HepG2 (cell line): ENCODE data around the gene RIMS3. TPM values are rescaled to one million over a fixed set of nuclear protein-coding genes. Genes with fewer than 3 reads are reported as not detected.

Experiments
- CEBPZ ChIP-seq: IDR thresholded peaks from 2 replicates; pipeline ENCODE4 v1.6.1; 2012; ENCODE audit warnings: low read length, improper control_type of control experiment
- CREB3 ChIP-seq: sonication (generic); formaldehyde crosslinking; IDR thresholded peaks from 2 replicates; pipeline ENCODE4 v1.5.0; 2020; ENCODE audit warnings: missing genetic modification reagents
- ELF3 ChIP-seq: IDR thresholded peaks from 2 replicates; pipeline ENCODE4 v1.6.1; 2016; ENCODE audit warnings: missing genetic modification reagents, missing compliant biosample characterization
- GLI4 ChIP-seq: sonication (generic); formaldehyde crosslinking; IDR thresholded peaks from 2 replicates; pipeline ENCODE4 v1.5.1; 2020; ENCODE audit warnings: missing genetic modification reagents, mild to moderate bottlenecking, moderate library complexity, borderline replicate concordance
- GPBP1L1 ChIP-seq: sonication (generic); formaldehyde crosslinking; IDR thresholded peaks from 2 replicates; pipeline ENCODE4 v1.5.0; 2020; ENCODE audit warnings: mild to moderate bottlenecking, missing genetic modification reagents
- HOMEZ ChIP-seq: IDR thresholded peaks from 2 replicates; pipeline ENCODE4 v1.6.1; 2016; ENCODE audit warnings: low read depth
- IKZF4 ChIP-seq: sonication (generic); formaldehyde crosslinking; IDR thresholded peaks from 2 replicates; pipeline ENCODE4 v1.5.1; 2020; ENCODE audit warnings: borderline replicate concordance, mild to moderate bottlenecking, low read depth, missing genetic modification reagents; ENCODE audit errors: not compliant biosample characterization
- KAT8 ChIP-seq: IDR thresholded peaks from 2 replicates; pipeline ENCODE4 v1.6.1; 2016; ENCODE audit warnings: missing genetic modification reagents, missing compliant biosample characterization
- KDM5A ChIP-seq: fragments of 200-600 bp; sonication (generic); IDR thresholded peaks from 2 replicates; pipeline ENCODE4 v1.7.0; 2018; ENCODE audit warnings: antibody characterized with exemption, mild to moderate bottlenecking, low read length, borderline replicate concordance
- NR2F1 ChIP-seq, 2 experiments: fragments of 450-650 bp in 1 of 2; formaldehyde crosslinking in 1 of 2; IDR thresholded peaks; 2 replicates each; pipeline versions ENCODE4 v1.5.0 to v1.6.1; 2016 to 2020; ENCODE audit warnings: mild to moderate bottlenecking in 1 of 2, missing compliant biosample characterization in 1 of 2, missing genetic modification reagents in 1 of 2, moderate library complexity in 1 of 2
- POLR2A ChIP-seq, 2 experiments: IDR thresholded peaks; 2 replicates each; pipeline ENCODE4 v1.6.1; 2011; ENCODE audit warnings: low read depth in 2 of 2, low read length in 2 of 2, mild to moderate bottlenecking in 1 of 2, moderate library complexity in 1 of 2; ENCODE audit not compliant: insufficient read depth in 1 of 2
- RBFOX2 ChIP-seq: fragments of 200-400 bp; formaldehyde crosslinking; IDR thresholded peaks from 2 replicates; pipeline ENCODE4 v1.6.1; 2017; ENCODE audit warnings: low read depth, mild to moderate bottlenecking, low read length
- SIX4 ChIP-seq: sonication (generic); formaldehyde crosslinking; IDR thresholded peaks from 2 replicates; pipeline ENCODE4 v1.4.0; 2020; ENCODE audit warnings: missing genetic modification reagents
- TOPORS ChIP-seq: sonication (generic); formaldehyde crosslinking; IDR thresholded peaks from 2 replicates; pipeline ENCODE4 v1.8.0; 2023; ENCODE audit warnings: mild to moderate bottlenecking, missing genetic modification reagents
- ZBTB25 ChIP-seq: IDR thresholded peaks from 2 replicates; pipeline ENCODE4 v1.6.1; 2018; ENCODE audit warnings: missing genetic modification reagents
- ZBTB42 ChIP-seq: sonication (generic); formaldehyde crosslinking; IDR thresholded peaks from 2 replicates; pipeline ENCODE4 v1.5.0; 2020; ENCODE audit warnings: mild to moderate bottlenecking, missing genetic modification reagents
- ZNF10 ChIP-seq: sonication (generic); formaldehyde crosslinking; IDR thresholded peaks from 2 replicates; pipeline ENCODE4 v1.4.0; 2020; ENCODE audit warnings: mild to moderate bottlenecking, low read depth, missing genetic modification reagents, borderline replicate concordance
- ZNF503 ChIP-seq: sonication (generic); formaldehyde crosslinking; IDR thresholded peaks from 2 replicates; pipeline ENCODE4 v1.4.0; 2020; ENCODE audit warnings: missing genetic modification reagents
- ZNF644 ChIP-seq: IDR thresholded peaks from 2 replicates; pipeline ENCODE4 v1.6.1; 2016; ENCODE audit warnings: low read depth
- polyA plus RNA-seq, 8 experiments: library from polyadenylated mRNA; depleted of rRNA in 3 of 8; stranded (reverse) in 7 of 8; unstranded in 1 of 8; fragments of >200 nt; fragmentation: Illumina TruSeq in 4 of 8; extraction: Trizol in 4 of 8; gene quantifications; 2 replicates each; pipeline versions ENCODE4 v1.2.1 to v1.2.3, GENCODE V29; 2011 to 2016; ENCODE audit warnings: low read depth in 4 of 8, missing spikeins in 1 of 8, mixed read lengths in 1 of 8; ENCODE audit not compliant: insufficient read depth in 1 of 8
- total RNA-seq, 5 experiments: library from RNA; depleted of rRNA; stranded (reverse); fragments of >200 nt; fragmentation: Illumina TruSeq; extraction: Trizol; gene quantifications; 2 replicates each; pipeline ENCODE4 v1.2.3, GENCODE V29; 2016; ENCODE audit warnings: low read depth in 1 of 5

The RIMS3 gene
- total and polyA plus RNA-seq, 2 of the 13 experiments (the other 11 are each of a cell fraction or from before 2014, with no cell fraction given), result 2.1 to 5.4 TPM

GRCh38 chr1:40709100-40709801, 43.8 kb upstream of the RIMS3 start (continued):
- TF ChIP-seq CREB3, result no peak
- no peak for TF ChIP-seq ZNF644 (CRISPR knock-in tag)
- peak; percentile 72 for TF ChIP-seq RBFOX2
- TF ChIP-seq HOMEZ (CRISPR knock-in tag), result peak; percentile 64; the same call in 1 of the 2 replicates
- TF ChIP-seq KDM5A, result 0 out of 2 replicates have a peak, but pooled peaks have one; percentile 76
- peak; percentile 74 for TF ChIP-seq ELF3 (CRISPR knock-in tag)
- TF ChIP-seq KAT8 (CRISPR knock-in tag), result peak; percentile 75
- TF ChIP-seq GLI4 (CRISPR knock-in tag), result no peak
- TF ChIP-seq POLR2A (IDR thresholded peaks at IDR 0.05; ENCODE audit: insufficient read depth in 1 of 2, low read depth in 2 of 2, low read length in 2 of 2), result peak; percentile 75 to 94
- peak; percentile 55; the same call in 1 of the 2 replicates for TF ChIP-seq CEBPZ
- TF ChIP-seq NR2F1 (CRISPR knock-in tag; IDR thresholded peaks at IDR 0.05), result no peak
- peak; percentile 97 for TF ChIP-seq SIX4 (CRISPR knock-in tag)
- no peak for TF ChIP-seq GPBP1L1 (CRISPR knock-in tag)
- TF ChIP-seq ZNF503 (CRISPR knock-in tag), result 0 out of 2 replicates have a peak, but pooled peaks have one; percentile 33
- 0 out of 2 replicates have a peak, but pooled peaks have one; percentile 38 for TF ChIP-seq ZBTB42
- TF ChIP-seq ZBTB25 (CRISPR knock-in tag), result peak; percentile 32; the same call in 1 of the 2 replicates
- TF ChIP-seq TOPORS (CRISPR knock-in tag), result no peak
- no peak for TF ChIP-seq ZNF10 (CRISPR knock-in tag)
- no peak for TF ChIP-seq IKZF4 (CRISPR knock-in tag)
